Naive thymus-derived CD4-positive, alpha-beta T cell (primary cell): Measurements from ENCODE around the gene ZNF341. TPM values are rescaled to one million over a fixed set of nuclear protein-coding genes. Genes with fewer than 3 reads are reported as not detected.

ENCODE experiments used
- ATAC-seq: fragments of 150-1000 bp; cut with Tn5 transposase; 2 replicates; pipeline ENCODE4 v1.10.0; 2021; ENCODE audit warnings: mild to moderate bottlenecking, moderate library complexity
- CTCF ChIA-PET: fragments of 350-600 bp; sonication (Branson Sonifier 250); formaldehyde crosslinking; loops from one replicate; lab custom pipeline; 2021; ENCODE audit warnings: antibody characterized with exemption; lab: Charles Lee
- POLR2A ChIA-PET: fragments of 350-600 bp; sonication (Branson Sonifier 250); formaldehyde crosslinking; loops from one replicate; lab custom pipeline; 2021; ENCODE audit warnings: antibody characterized with exemption, inconsistent platforms; lab: Charles Lee
- DNase-seq, 9 donors: peaks; one replicate each; pipeline versions ENCODE4 v3.0.0 to v3.0.0-alpha.2; 2020 to 2022; ENCODE audit warnings: mixed read lengths in 1 of 9
- H3K27ac ChIP-seq: one replicate; pipeline ENCODE4 v1.7.0; 2013; ENCODE audit warnings: mild to moderate bottlenecking, low read depth, low read length, moderate library complexity
- H3K27me3 ChIP-seq, 2 donors: one replicate each; pipeline ENCODE4 v1.7.0; 2013; ENCODE audit warnings: low read length in 2 of 2, mild to moderate bottlenecking in 2 of 2, moderate library complexity in 2 of 2; ENCODE audit not compliant: control insufficient read depth in 2 of 2, insufficient read depth in 2 of 2
- H3K36me3 ChIP-seq, 3 experiments: 1 replicate in 2 of 3; 2 replicates in 1 of 3; pipeline ENCODE4 v1.7.0; 2013; ENCODE audit warnings: low read length in 3 of 3, mild to moderate bottlenecking in 3 of 3, moderate library complexity in 1 of 3; ENCODE audit not compliant: insufficient read depth in 3 of 3, control insufficient read depth in 2 of 3
- H3K4me1 ChIP-seq, 2 donors: one replicate each; pipeline ENCODE4 v1.7.0; 2013; ENCODE audit warnings: low read length in 2 of 2, mild to moderate bottlenecking in 2 of 2, moderate library complexity in 1 of 2; ENCODE audit not compliant: control insufficient read depth in 2 of 2, insufficient read depth in 2 of 2
- H3K4me3 ChIP-seq: 2 replicates; pipeline ENCODE4 v1.7.0; 2013; ENCODE audit warnings: mild to moderate bottlenecking, low read length
- H3K9me3 ChIP-seq, 3 experiments: 1 replicate in 2 of 3; 2 replicates in 1 of 3; pipeline ENCODE4 v1.7.0; 2013; ENCODE audit warnings: low read length in 3 of 3; ENCODE audit not compliant: control insufficient read depth in 2 of 3
- H3K27ac Mint-ChIP-seq, 9 donors: one replicate each; pipeline ENCODE4 v1.8.0; 2020 to 2022; ENCODE audit warnings: mixed read lengths in 9 of 9, mild to moderate bottlenecking in 8 of 9, moderate library complexity in 5 of 9, inconsistent platforms in 2 of 9
- H3K27me3 Mint-ChIP-seq, 5 donors: one replicate each; pipeline ENCODE4 v1.8.0; 2021 to 2022; ENCODE audit warnings: mixed read lengths in 5 of 5, mild to moderate bottlenecking in 1 of 5
- H3K36me3 Mint-ChIP-seq, 5 donors: one replicate each; pipeline ENCODE4 v1.8.0; 2020 to 2022; ENCODE audit warnings: mixed read lengths in 5 of 5, mild to moderate bottlenecking in 3 of 5, inconsistent platforms in 1 of 5
- H3K4me1 Mint-ChIP-seq, 7 donors: one replicate each; pipeline ENCODE4 v1.8.0; 2020 to 2022; ENCODE audit warnings: mixed read lengths in 7 of 7, mild to moderate bottlenecking in 3 of 7, inconsistent platforms in 1 of 7
- H3K4me3 Mint-ChIP-seq, 10 donors: one replicate each; pipeline ENCODE4 v1.8.0; 2020 to 2022; ENCODE audit warnings: mild to moderate bottlenecking in 10 of 10, mixed read lengths in 10 of 10, moderate library complexity in 6 of 10, inconsistent platforms in 2 of 10
- H3K9me3 Mint-ChIP-seq, 11 donors: one replicate each; pipeline ENCODE4 v1.8.0; 2020 to 2022; ENCODE audit warnings: mixed read lengths in 11 of 11, mild to moderate bottlenecking in 4 of 11, inconsistent platforms in 1 of 11, moderate library complexity in 1 of 11
- intact Hi-C, 2 donors: fragments of 100-400 bp; cut with micrococcal nuclease; formaldehyde crosslinking; loops; one replicate each; pipeline ENCODE4 v1.15.1; 2023
- polyA plus RNA-seq, 2 donors: library from polyadenylated mRNA; unstranded; fragments of 300-500 nt; fragmentation: Illumina TruSeq; gene quantifications; one replicate each; pipeline ENCODE4 v1.2.3, GENCODE V29; 2021
- total RNA-seq, 6 experiments: library from RNA in 5 of 6; stranded (reverse) in 5 of 6; gene quantifications; 1 replicate in 5 of 6; 2 replicates in 1 of 6; pipeline ENCODE4 v1.2.3 and lab custom pipeline; 2021 to 2026

The ZNF341 gene
- total and polyA plus RNA-seq, 7 experiments from 2014 or later: 1.5 to 6.1 (median 4.5) TPM

- intact Hi-C loops: no loop called here
- no peaks in the 10 kb centered on the region for H3K9me3 Mint-ChIP-seq
- H3K27ac ChIP-seq: peak overlapping the region; percentile 28
- CTCF ChIA-PET: interaction anchor here (0.8 kb wide), 1 partner anchor 722 kb away, joined by 4 read pairs; no protein-coding TSS in a partner anchor
- POLR2A ChIA-PET: interaction anchor here (0.6 to 2.9 kb wide), 9 partner anchors 10 to 167 kb away, joined by 3 to 19 read pairs (median 7); partner anchors contain the start of genes ACTL10, C20orf144, PXMP4 and ZNF341
- ATAC-seq (peak; percentile 12), DNase-seq (peak in 3 of 9 donors; percentile 30 to 57 (median 56))
- no peak overlapping the region for H3K4me3 ChIP-seq
- peaks cover 3 to 26% of the 10 kb centered on the region in 2 donors for H3K4me1 ChIP-seq
- H3K27me3 Mint-ChIP-seq: no peaks in the 10 kb centered on the region
- peak overlapping the region; percentile 4 to 95 (median 77) for H3K27ac Mint-ChIP-seq
- H3K36me3 ChIP-seq: no peaks in the 10 kb centered on the region
- H3K27me3 ChIP-seq: no peaks in the 10 kb centered on the region
- no peaks in the 10 kb centered on the region for H3K9me3 ChIP-seq
- H3K36me3 Mint-ChIP-seq: peaks cover 0 to 4% (median 0%) of the 10 kb centered on the region in 5 donors
- peaks cover 11 to 50% (median 37%) of the 10 kb centered on the region in 7 donors for H3K4me1 Mint-ChIP-seq
- peak overlapping the region in 9 of 10 donors; percentile 18 to 73 (median 61) for H3K4me3 Mint-ChIP-seq
These were observed 41.8 kb upstream of the ZNF341 start for GRCh38 chr20:33689973-33690372.

GRCh38 chr20:33693289-33693688, 38.5 kb upstream of the ZNF341 start:
- intact Hi-C loops: no loop called here
- DNase-seq (no peak), ATAC-seq (no peak)
- Histone ChIP-seq H3K4me1 (peaks cover 0 to 12% of the 10 kb centered on the region in 2 donors), H3K36me3 (no peaks in the 10 kb centered on the region), H3K4me3 (no peak overlapping the region), H3K9me3 (no peaks in the 10 kb centered on the region), H3K27ac (no peak overlapping the region), H3K27me3 (no peaks in the 10 kb centered on the region)
- H3K27ac Mint-ChIP-seq: no peak overlapping the region
- H3K36me3 Mint-ChIP-seq: peaks cover 0 to 4% (median 0%) of the 10 kb centered on the region in 5 donors
- H3K9me3 Mint-ChIP-seq: peaks cover 0 to 10% (median 0%) of the 10 kb centered on the region in 11 donors
- peaks cover 9 to 33% (median 21%) of the 10 kb centered on the region in 7 donors for H3K4me1 Mint-ChIP-seq
- no peak overlapping the region for H3K4me3 Mint-ChIP-seq
- ChIA-PET CTCF (no interaction called here), POLR2A (no interaction called here)
- no peaks in the 10 kb centered on the region for H3K27me3 Mint-ChIP-seq

- Mint-ChIP-seq H3K4me1 (peaks cover 7 to 26% (median 14%) of the 10 kb centered on the region in 7 donors), H3K27me3 (no peaks in the 10 kb centered on the region), H3K27ac (peak overlapping the region in 4 of 9 donors; percentile 48 to 82 (median 66)), H3K4me3 (no peak overlapping the region), H3K36me3 (peaks cover 0 to 6% (median 0%) of the 10 kb centered on the region in 5 donors), H3K9me3 (peaks cover 0 to 10% (median 0%) of the 10 kb centered on the region in 11 donors)
- ChIA-PET CTCF (no interaction called here), POLR2A (interaction anchor here (0.7 to 1.0 kb wide), 2 partner anchors 37 to 374 kb away, joined by 3 read pairs; no protein-coding TSS in a partner anchor)
- Histone ChIP-seq H3K27me3 (no peaks in the 10 kb centered on the region), H3K27ac (no peak overlapping the region), H3K36me3 (no peaks in the 10 kb centered on the region), H3K4me1 (peaks cover 0 to 11% of the 10 kb centered on the region in 2 donors), H3K4me3 (no peak overlapping the region), H3K9me3 (no peaks in the 10 kb centered on the region)
- no peak for DNase-seq
- ATAC-seq: no peak
- intact Hi-C loops: no loop called here
These were observed 37.8 kb upstream of the ZNF341 start for GRCh38 chr20:33693741-33694638.

GRCh38 chr20:33694639-33695012, 37.2 kb upstream of the ZNF341 start:
- Histone ChIP-seq H3K27me3 (no peaks in the 10 kb centered on the region), H3K27ac (no peak overlapping the region), H3K4me1 (peaks cover 0 to 5% of the 10 kb centered on the region in 2 donors), H3K4me3 (no peak overlapping the region), H3K9me3 (no peaks in the 10 kb centered on the region), H3K36me3 (no peaks in the 10 kb centered on the region)
- ATAC-seq: no peak
- intact Hi-C loops: no loop called here
- Mint-ChIP-seq H3K27me3 (no peaks in the 10 kb centered on the region), H3K4me1 (peaks cover 5 to 20% (median 7%) of the 10 kb centered on the region in 7 donors), H3K4me3 (no peak overlapping the region), H3K36me3 (peaks cover 0 to 6% (median 0%) of the 10 kb centered on the region in 5 donors), H3K27ac (peak overlapping the region in 4 of 9 donors; percentile 48 to 82 (median 66)), H3K9me3 (peaks cover 0 to 10% (median 0%) of the 10 kb centered on the region in 11 donors)
- ChIA-PET POLR2A (interaction anchor here (0.6 to 1.0 kb wide), 3 partner anchors 19 to 373 kb away, joined by 3 read pairs; no protein-coding TSS in a partner anchor), CTCF (no interaction called here)
- DNase-seq: no peak

- no peaks in the 10 kb centered on the region for H3K27me3 ChIP-seq
These were observed 35.3 kb upstream of the ZNF341 start for GRCh38 chr20:33696448-33696847.

GRCh38 chr20:33697129-33697528, 34.7 kb upstream of the ZNF341 start:
- POLR2A ChIA-PET: interaction anchor here (0.8 kb wide), 1 partner anchor 15 kb away, joined by 4 read pairs; no protein-coding TSS in a partner anchor
- ATAC-seq: no peak
- CTCF ChIA-PET: no interaction called here

More at GRCh38 chr20:33696448-33696847, 35.3 kb upstream of the ZNF341 start:
- H3K4me3 ChIP-seq: no peak overlapping the region
- no peak overlapping the region for H3K27ac Mint-ChIP-seq
- DNase-seq: no peak
- no peak for ATAC-seq
- no peaks in the 10 kb centered on the region for H3K4me1 ChIP-seq
- H3K4me3 Mint-ChIP-seq: no peak overlapping the region
- H3K36me3 ChIP-seq: no peaks in the 10 kb centered on the region
- ChIA-PET CTCF (interaction anchor here (1.2 kb wide), 1 partner anchor 25 kb away, joined by 3 read pairs; no protein-coding TSS in a partner anchor), POLR2A (interaction anchor here (0.8 to 0.9 kb wide), 3 partner anchors 16 to 121 kb away, joined by 3 to 4 read pairs (median 3); partner anchors contain the start of gene PXMP4)
- peaks cover 0 to 6% (median 0%) of the 10 kb centered on the region in 5 donors for H3K36me3 Mint-ChIP-seq
- peaks cover 0 to 10% (median 0%) of the 10 kb centered on the region in 11 donors for H3K9me3 Mint-ChIP-seq
- H3K9me3 ChIP-seq: no peaks in the 10 kb centered on the region
- no peak overlapping the region for H3K27ac ChIP-seq
- H3K27me3 Mint-ChIP-seq: no peaks in the 10 kb centered on the region
- H3K4me1 Mint-ChIP-seq: peaks cover 0 to 9% (median 0%) of the 10 kb centered on the region in 7 donors
- intact Hi-C loops: no loop called here

More at GRCh38 chr20:33697129-33697528, 34.7 kb upstream of the ZNF341 start:
- H3K27ac ChIP-seq: no peak overlapping the region
- no peaks in the 10 kb centered on the region for H3K27me3 Mint-ChIP-seq
- no peaks in the 10 kb centered on the region for H3K4me1 ChIP-seq
- H3K9me3 Mint-ChIP-seq: peaks cover 0 to 14% (median 0%) of the 10 kb centered on the region in 11 donors
- H3K4me1 Mint-ChIP-seq: peaks cover 0 to 7% (median 0%) of the 10 kb centered on the region in 7 donors
- intact Hi-C loops: no loop called here
- no peak overlapping the region for H3K4me3 Mint-ChIP-seq
- H3K9me3 ChIP-seq: no peaks in the 10 kb centered on the region
- H3K36me3 ChIP-seq: no peaks in the 10 kb centered on the region
- H3K27ac Mint-ChIP-seq: no peak overlapping the region
- H3K4me3 ChIP-seq: no peak overlapping the region
- H3K36me3 Mint-ChIP-seq: peaks cover 0 to 9% (median 0%) of the 10 kb centered on the region in 5 donors
- no peaks in the 10 kb centered on the region for H3K27me3 ChIP-seq
- no peak for DNase-seq
